ENCODE data around the gene ACOD1.

The ACOD1 gene

DNA sequence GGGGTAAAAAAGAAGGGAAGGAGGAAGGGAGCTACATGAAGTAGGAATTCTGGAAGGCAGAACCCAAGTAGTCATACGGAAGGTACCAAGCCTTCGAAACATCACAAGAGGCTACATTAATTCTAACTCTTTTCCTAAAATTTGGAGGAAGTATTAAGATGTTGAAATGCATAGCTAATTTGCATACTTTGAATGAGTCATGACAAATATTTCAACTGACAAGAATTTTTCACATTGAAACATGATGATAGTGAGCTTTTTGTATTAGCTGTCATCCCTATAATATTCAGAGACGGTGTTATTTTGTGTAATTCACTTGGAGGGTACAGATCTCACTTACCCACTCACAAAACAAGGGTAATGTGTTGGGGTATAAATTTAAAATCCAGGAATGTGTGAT lies 9.1 kb upstream of the ACOD1 start:
- no peak for DNase-seq
- Histone ChIP-seq H2BK15ac (replicated peaks; ENCODE audit: low read depth) (no peak overlapping the region), H4K8ac (ENCODE audit: low read depth, low read length) (no peak overlapping the region), H3K18ac (ENCODE audit: low read length) (no peak overlapping the region), H3K4me1 (ENCODE audit: control insufficient read depth, low read depth, low read length) (no peaks in the 10 kb centered on the region), H4K5ac (ENCODE audit: low read length) (no peak overlapping the region), H3K79me2 (ENCODE audit: control insufficient read depth, insufficient read depth, low read length) (no peaks in the 10 kb centered on the region), H2BK5ac (ENCODE audit: low read length) (no peak overlapping the region), H3K79me1 (ENCODE audit: low read length) (no peaks in the 10 kb centered on the region), H3K9ac (ENCODE audit: low read length) (no peak overlapping the region), H2AK5ac (ENCODE audit: low read length) (no peak overlapping the region), H3K4ac (ENCODE audit: low read depth, low read length) (no peak overlapping the region), H2BK120ac (ENCODE audit: low read depth, low read length) (no peak overlapping the region), H3K56ac (ENCODE audit: low read length) (no peak overlapping the region), H3K36me3 (ENCODE audit: control insufficient read depth, insufficient read depth, low read length) (no peaks in the 10 kb centered on the region), H3K4me2 (ENCODE audit: low read length) (no peak overlapping the region), H3K4me3 (ENCODE audit: low read length) (no peak overlapping the region), H3K23ac (ENCODE audit: low read length) (no peak overlapping the region), H3K27me3 (ENCODE audit: insufficient read depth, low read length, poor library complexity) (no peaks in the 10 kb centered on the region), H3K27ac (ENCODE audit: low read depth, low read length) (no peak overlapping the region)
- no CpG with 5 or more reads among the region's 3 CpGs for WGBS (ENCODE audit: extremely low coverage, insufficient coverage, low lambda C conversion rate)

DNA sequence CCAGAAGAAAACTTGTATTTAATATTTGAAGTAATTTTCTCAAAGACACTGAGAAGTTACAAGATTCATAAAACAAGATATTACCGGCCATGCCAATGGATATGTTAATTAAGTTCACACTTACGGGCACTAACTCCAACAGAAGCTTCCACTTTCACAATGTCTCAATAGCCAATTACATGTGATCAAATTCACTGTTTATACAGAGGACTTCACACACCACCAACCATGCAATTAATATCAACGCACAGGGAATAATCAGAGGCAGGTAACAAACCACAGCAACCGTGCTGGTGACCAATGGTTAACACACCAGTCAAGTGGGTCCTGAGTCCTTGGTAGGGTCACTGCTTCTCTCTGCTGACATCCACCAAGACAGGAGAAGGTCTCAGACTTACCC lies 5.9 kb upstream of the ACOD1 start:
- no peak for DNase-seq
- no peak overlapping the region for H4K5ac ChIP-seq (ENCODE audit: low read length)
- no peak overlapping the region for H2BK5ac ChIP-seq (ENCODE audit: low read length)
- no peaks in the 10 kb centered on the region for H3K79me2 ChIP-seq (ENCODE audit: control insufficient read depth, insufficient read depth, low read length)
- H2BK15ac ChIP-seq (replicated peaks; ENCODE audit: low read depth), result no peak overlapping the region
- no peaks in the 10 kb centered on the region for H3K4me1 ChIP-seq (ENCODE audit: control insufficient read depth, low read depth, low read length)
- no peaks in the 10 kb centered on the region for H3K36me3 ChIP-seq (ENCODE audit: control insufficient read depth, insufficient read depth, low read length)
- H3K4ac ChIP-seq (ENCODE audit: low read depth, low read length), result no peak overlapping the region
- no peak overlapping the region for H3K4me3 ChIP-seq (ENCODE audit: low read length)
- no CpG with 5 or more reads among the region's 4 CpGs for WGBS (ENCODE audit: extremely low coverage, insufficient coverage, low lambda C conversion rate)
- no peaks in the 10 kb centered on the region for H3K27me3 ChIP-seq (ENCODE audit: insufficient read depth, low read length, poor library complexity)
- H2AK5ac ChIP-seq (ENCODE audit: low read length), result no peak overlapping the region
- no peak overlapping the region for H3K4me2 ChIP-seq (ENCODE audit: low read length)
- H3K9ac ChIP-seq (ENCODE audit: low read length), result no peak overlapping the region
- H2BK120ac ChIP-seq (ENCODE audit: low read depth, low read length), result no peak overlapping the region
- no peaks in the 10 kb centered on the region for H3K79me1 ChIP-seq (ENCODE audit: low read length)
- no peak overlapping the region for H3K18ac ChIP-seq (ENCODE audit: low read length)
- H3K27ac ChIP-seq (ENCODE audit: low read depth, low read length), result no peak overlapping the region
- H3K56ac ChIP-seq (ENCODE audit: low read length), result no peak overlapping the region
- no peak overlapping the region for H3K23ac ChIP-seq (ENCODE audit: low read length)
- H4K8ac ChIP-seq (ENCODE audit: low read depth, low read length), result no peak overlapping the region

GRCh38 chr13:76943646-76944045 lies 4.7 kb upstream of the ACOD1 start:
- no peak overlapping the region for H3K4ac ChIP-seq (ENCODE audit: low read depth, low read length)
- H4K8ac ChIP-seq (ENCODE audit: low read depth, low read length), result no peak overlapping the region
- no peak overlapping the region for H3K4me2 ChIP-seq (ENCODE audit: low read length)
- H3K56ac ChIP-seq (ENCODE audit: low read length), result no peak overlapping the region
- no peak overlapping the region for H2BK15ac ChIP-seq (replicated peaks; ENCODE audit: low read depth)
- no peaks in the 10 kb centered on the region for H3K27me3 ChIP-seq (ENCODE audit: insufficient read depth, low read length, poor library complexity)
- H2BK5ac ChIP-seq (ENCODE audit: low read length), result no peak overlapping the region
- no peak for DNase-seq
- no peak overlapping the region for H2BK120ac ChIP-seq (ENCODE audit: low read depth, low read length)
- H3K23ac ChIP-seq (ENCODE audit: low read length), result no peak overlapping the region
- no peaks in the 10 kb centered on the region for H3K79me2 ChIP-seq (ENCODE audit: control insufficient read depth, insufficient read depth, low read length)
- H3K4me3 ChIP-seq (ENCODE audit: low read length), result no peak overlapping the region
- no CpG with 5 or more reads among the region's 2 CpGs for WGBS (ENCODE audit: extremely low coverage, insufficient coverage, low lambda C conversion rate)
- H3K9ac ChIP-seq (ENCODE audit: low read length), result no peak overlapping the region
- H2AK5ac ChIP-seq (ENCODE audit: low read length), result no peak overlapping the region
- H3K18ac ChIP-seq (ENCODE audit: low read length), result no peak overlapping the region
- no peaks in the 10 kb centered on the region for H3K36me3 ChIP-seq (ENCODE audit: control insufficient read depth, insufficient read depth, low read length)
- H3K27ac ChIP-seq (ENCODE audit: low read depth, low read length), result no peak overlapping the region
- H3K4me1 ChIP-seq (ENCODE audit: control insufficient read depth, low read depth, low read length), result no peaks in the 10 kb centered on the region
- no peak overlapping the region for H4K5ac ChIP-seq (ENCODE audit: low read length)
- H3K79me1 ChIP-seq (ENCODE audit: low read length), result no peaks in the 10 kb centered on the region

DNA sequence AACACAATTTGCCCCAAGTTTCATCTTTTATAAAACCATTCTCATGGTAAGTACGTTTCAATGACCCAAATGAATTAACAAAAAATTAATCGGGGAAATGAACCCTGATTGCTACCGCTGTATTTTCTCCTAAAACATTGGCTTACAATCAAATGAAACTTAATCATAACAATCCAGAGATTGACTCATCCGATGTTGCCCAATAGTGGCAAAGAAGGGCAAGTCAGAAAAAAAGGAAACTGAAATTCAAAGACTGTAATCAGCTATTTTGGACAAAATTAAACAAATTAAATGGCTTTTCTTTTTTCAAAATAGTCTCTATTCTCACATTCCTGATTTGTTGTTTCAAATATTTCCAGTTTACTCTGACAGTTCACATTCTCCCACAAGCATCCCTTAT lies 3.9 kb upstream of the ACOD1 start:
- Histone ChIP-seq H3K56ac (ENCODE audit: low read length) (no peak overlapping the region), H4K8ac (ENCODE audit: low read depth, low read length) (no peak overlapping the region), H3K4ac (ENCODE audit: low read depth, low read length) (no peak overlapping the region), H3K79me2 (ENCODE audit: control insufficient read depth, insufficient read depth, low read length) (no peaks in the 10 kb centered on the region), H2AK5ac (ENCODE audit: low read length) (no peak overlapping the region), H2BK15ac (replicated peaks; ENCODE audit: low read depth) (no peak overlapping the region), H4K5ac (ENCODE audit: low read length) (no peak overlapping the region), H3K9ac (ENCODE audit: low read length) (no peak overlapping the region), H3K27ac (ENCODE audit: low read depth, low read length) (no peak overlapping the region), H3K4me2 (ENCODE audit: low read length) (no peak overlapping the region), H3K18ac (ENCODE audit: low read length) (no peak overlapping the region), H2BK120ac (ENCODE audit: low read depth, low read length) (no peak overlapping the region), H2BK5ac (ENCODE audit: low read length) (no peak overlapping the region), H3K4me1 (ENCODE audit: control insufficient read depth, low read depth, low read length) (no peaks in the 10 kb centered on the region), H3K23ac (ENCODE audit: low read length) (no peak overlapping the region), H3K27me3 (ENCODE audit: insufficient read depth, low read length, poor library complexity) (no peaks in the 10 kb centered on the region), H3K36me3 (ENCODE audit: control insufficient read depth, insufficient read depth, low read length) (no peaks in the 10 kb centered on the region), H3K79me1 (ENCODE audit: low read length) (no peaks in the 10 kb centered on the region), H3K4me3 (ENCODE audit: low read length) (no peak overlapping the region)
- WGBS (ENCODE audit: extremely low coverage, insufficient coverage, low lambda C conversion rate), result no CpG with 5 or more reads among the region's 4 CpGs
- DNase-seq, result no peak

GRCh38 chr13:76950101-76950500 lies 1.8 kb downstream of the ACOD1 start:
- no CpG with 5 or more reads among the region's 2 CpGs for WGBS (ENCODE audit: extremely low coverage, insufficient coverage, low lambda C conversion rate)
- no peaks in the 10 kb centered on the region for H3K36me3 ChIP-seq (ENCODE audit: control insufficient read depth, insufficient read depth, low read length)
- no peak overlapping the region for H3K4me3 ChIP-seq (ENCODE audit: low read length)
- no peak overlapping the region for H3K56ac ChIP-seq (ENCODE audit: low read length)
- no peaks in the 10 kb centered on the region for H3K79me2 ChIP-seq (ENCODE audit: control insufficient read depth, insufficient read depth, low read length)
- H3K4me1 ChIP-seq (ENCODE audit: control insufficient read depth, low read depth, low read length), result no peaks in the 10 kb centered on the region
- H3K27ac ChIP-seq (ENCODE audit: low read depth, low read length), result no peak overlapping the region
- H3K23ac ChIP-seq (ENCODE audit: low read length), result no peak overlapping the region
- no peak overlapping the region for H3K4ac ChIP-seq (ENCODE audit: low read depth, low read length)
- no peak overlapping the region for H4K5ac ChIP-seq (ENCODE audit: low read length)
- H2BK5ac ChIP-seq (ENCODE audit: low read length), result no peak overlapping the region
- H3K9ac ChIP-seq (ENCODE audit: low read length), result no peak overlapping the region
- no peak overlapping the region for H2BK120ac ChIP-seq (ENCODE audit: low read depth, low read length)
- H3K27me3 ChIP-seq (ENCODE audit: insufficient read depth, low read length, poor library complexity), result no peaks in the 10 kb centered on the region
- no peak overlapping the region for H2BK15ac ChIP-seq (replicated peaks; ENCODE audit: low read depth)
- H4K8ac ChIP-seq (ENCODE audit: low read depth, low read length), result no peak overlapping the region
- no peak for DNase-seq
- H3K4me2 ChIP-seq (ENCODE audit: low read length), result no peak overlapping the region
- no peaks in the 10 kb centered on the region for H3K79me1 ChIP-seq (ENCODE audit: low read length)
- no peak overlapping the region for H2AK5ac ChIP-seq (ENCODE audit: low read length)
- no peak overlapping the region for H3K18ac ChIP-seq (ENCODE audit: low read length)

- Histone ChIP-seq H3K56ac (ENCODE audit: low read length) (no peak overlapping the region), H3K79me1 (ENCODE audit: low read length) (no peaks in the 10 kb centered on the region), H3K79me2 (ENCODE audit: control insufficient read depth, insufficient read depth, low read length) (no peaks in the 10 kb centered on the region), H4K8ac (ENCODE audit: low read depth, low read length) (no peak overlapping the region), H2BK15ac (replicated peaks; ENCODE audit: low read depth) (no peak overlapping the region), H2BK5ac (ENCODE audit: low read length) (no peak overlapping the region), H3K4me1 (ENCODE audit: control insufficient read depth, low read depth, low read length) (no peaks in the 10 kb centered on the region), H3K27me3 (ENCODE audit: insufficient read depth, low read length, poor library complexity) (no peaks in the 10 kb centered on the region), H3K4me3 (ENCODE audit: low read length) (no peak overlapping the region), H3K27ac (ENCODE audit: low read depth, low read length) (no peak overlapping the region), H3K9ac (ENCODE audit: low read length) (no peak overlapping the region), H2AK5ac (ENCODE audit: low read length) (no peak overlapping the region), H3K23ac (ENCODE audit: low read length) (no peak overlapping the region), H4K5ac (ENCODE audit: low read length) (no peak overlapping the region), H2BK120ac (ENCODE audit: low read depth, low read length) (no peak overlapping the region), H3K18ac (ENCODE audit: low read length) (no peak overlapping the region), H3K4ac (ENCODE audit: low read depth, low read length) (no peak overlapping the region), H3K4me2 (ENCODE audit: low read length) (no peak overlapping the region), H3K36me3 (ENCODE audit: control insufficient read depth, insufficient read depth, low read length) (no peaks in the 10 kb centered on the region)
- no peak for DNase-seq
- no CpG with 5 or more reads among the region's 3 CpGs for WGBS (ENCODE audit: extremely low coverage, insufficient coverage, low lambda C conversion rate)
Measured at GRCh38 chr13:76953968-76954367, 5.7 kb downstream of the ACOD1 start.
